AG08395 (cell line): Measurements from ENCODE around the gene SNRPA.
"Not testable (repeated sequence)": the region's sequence is repeated elsewhere in the genome, so short reads cannot be mapped to it uniquely, and the experiment has no call there.

Source experiments
- DNase-seq: peaks from one replicate; pipeline ENCODE4 v3.0.0; 2012; ENCODE audit warnings: mixed read lengths, low spot score

The SNRPA gene

DNA sequence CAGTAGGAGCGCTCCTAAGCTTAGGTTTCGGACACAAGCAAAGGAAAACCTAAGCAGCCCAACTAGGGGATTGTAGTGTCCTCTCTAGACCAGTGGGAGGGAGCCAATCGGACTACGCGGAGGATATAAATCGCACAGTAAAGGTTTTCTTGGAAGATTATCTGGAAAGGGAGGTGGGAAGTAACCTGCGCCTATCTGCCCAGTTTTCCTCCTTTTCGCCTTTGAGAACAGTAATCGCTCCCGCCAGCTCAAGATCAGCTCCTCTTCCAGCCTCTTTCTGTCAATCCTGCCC, 26.6 kb downstream of the SNRPA start:
- DNase-seq = no peak

DNA sequence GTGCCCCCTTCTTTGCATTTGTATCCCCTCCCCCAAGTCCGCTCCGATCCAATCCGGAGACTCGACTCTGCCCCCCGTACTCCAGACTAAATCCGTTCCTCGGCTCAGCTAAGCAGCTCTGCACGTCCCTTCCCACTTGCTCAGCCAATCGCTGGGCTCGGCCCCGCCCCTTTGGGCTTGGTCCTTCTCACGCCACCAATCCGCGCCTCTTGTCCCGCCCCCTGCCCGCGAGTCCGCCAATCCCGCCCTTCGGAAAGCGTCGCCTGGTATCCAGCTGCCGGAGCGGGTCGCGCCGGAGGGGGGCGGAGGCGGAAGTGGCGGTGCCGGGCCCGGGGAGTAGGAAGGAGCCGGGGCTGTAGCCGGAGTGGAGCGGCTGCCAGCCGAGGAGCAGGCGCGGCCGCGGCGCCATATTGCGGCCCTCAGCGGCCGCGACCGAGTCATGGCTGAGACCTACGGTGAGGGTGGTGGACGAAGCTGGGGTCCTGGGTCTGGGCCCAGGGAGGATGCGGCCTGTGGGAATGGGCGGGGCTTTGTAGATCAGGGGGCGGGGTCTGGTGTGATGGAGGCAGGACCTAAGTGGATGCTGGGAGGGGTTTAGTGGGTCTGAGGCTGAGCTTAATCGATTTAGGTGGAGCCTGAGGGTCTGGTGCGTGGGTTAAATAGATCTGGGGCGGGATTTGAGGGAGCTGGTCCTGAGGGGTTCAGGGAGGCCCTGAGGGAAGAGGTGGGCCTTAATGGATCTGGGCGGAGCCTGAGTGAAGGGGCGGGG, 27.1 kb downstream of the SNRPA start, which contains the start of gene RAB4B:
Gene RAB4B (plus strand): TSS at position 311 of the 769 bp plus-strand sequence. CDS start 129 bp downstream, at position 440.
- peak; percentile 99 for DNase-seq

DNA sequence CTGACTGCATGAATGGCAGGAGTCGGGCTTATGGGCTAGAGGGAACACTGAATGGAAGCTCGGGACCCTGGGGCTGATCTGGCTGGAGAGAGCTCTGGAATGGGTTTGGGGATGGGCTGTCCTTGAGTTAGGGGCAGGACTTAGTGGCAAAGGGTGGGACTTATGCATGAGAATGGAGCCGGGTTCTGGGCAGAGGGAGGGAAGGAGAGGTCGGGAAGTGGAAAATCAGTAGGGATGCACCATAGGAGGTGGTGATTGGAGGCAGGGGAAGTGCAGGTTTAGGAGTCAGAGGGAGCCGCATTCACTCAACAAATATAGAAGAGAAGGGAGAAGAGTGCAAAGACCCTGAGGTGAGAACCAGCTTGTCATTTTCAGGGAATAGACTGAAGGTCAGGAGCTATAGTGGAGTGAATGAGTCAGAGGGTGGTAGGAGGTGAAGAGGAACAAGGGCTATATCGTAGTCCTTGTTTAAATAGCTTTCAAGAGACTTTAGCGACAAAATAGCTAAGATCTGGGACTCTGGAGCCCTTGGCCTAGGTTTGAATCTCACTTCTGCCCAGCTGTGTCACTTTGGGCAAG, 27.8 kb downstream of the SNRPA start:
- DNase-seq = no peak

DNA sequence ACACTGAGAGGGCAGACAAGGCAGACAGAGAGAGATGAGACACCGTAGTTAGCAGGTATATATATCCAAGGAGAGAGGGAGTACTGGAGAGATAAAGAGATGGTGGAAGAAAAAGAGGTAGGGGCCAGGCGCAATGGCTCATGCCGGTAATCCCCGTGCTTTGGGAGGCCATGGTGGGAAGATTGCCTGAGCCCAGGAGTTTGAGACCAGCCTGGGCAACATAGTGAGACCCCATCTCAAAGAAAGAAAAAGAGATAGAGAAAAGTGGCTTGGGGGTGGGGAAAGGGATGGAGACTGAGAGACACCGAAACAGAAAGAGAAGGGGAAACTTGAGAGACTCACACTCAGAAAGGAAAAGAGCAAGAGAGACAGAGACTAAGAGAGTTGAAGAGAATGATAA, 29.6 kb downstream of the SNRPA start:
- DNase-seq = no peak

DNA sequence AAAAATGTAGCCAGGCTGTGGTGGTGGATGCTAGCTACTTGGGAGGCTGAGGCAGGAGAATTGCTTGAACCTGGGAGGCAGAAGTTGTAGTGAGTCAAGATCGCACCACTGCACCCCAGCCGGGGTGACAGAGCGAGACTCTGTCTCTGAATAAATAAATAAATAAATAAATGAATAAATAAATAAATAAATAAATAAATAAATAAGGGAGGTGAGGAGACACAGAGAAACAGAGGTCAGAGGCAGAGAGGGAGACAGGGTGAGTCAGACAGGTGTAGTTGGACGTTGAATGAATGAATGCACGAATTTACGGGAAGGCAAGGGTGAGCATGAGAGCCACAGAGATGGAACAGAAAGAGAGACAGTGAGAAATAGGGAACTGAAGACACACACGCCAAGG, 30.1 kb downstream of the SNRPA start:
- DNase-seq = no peak

DNA sequence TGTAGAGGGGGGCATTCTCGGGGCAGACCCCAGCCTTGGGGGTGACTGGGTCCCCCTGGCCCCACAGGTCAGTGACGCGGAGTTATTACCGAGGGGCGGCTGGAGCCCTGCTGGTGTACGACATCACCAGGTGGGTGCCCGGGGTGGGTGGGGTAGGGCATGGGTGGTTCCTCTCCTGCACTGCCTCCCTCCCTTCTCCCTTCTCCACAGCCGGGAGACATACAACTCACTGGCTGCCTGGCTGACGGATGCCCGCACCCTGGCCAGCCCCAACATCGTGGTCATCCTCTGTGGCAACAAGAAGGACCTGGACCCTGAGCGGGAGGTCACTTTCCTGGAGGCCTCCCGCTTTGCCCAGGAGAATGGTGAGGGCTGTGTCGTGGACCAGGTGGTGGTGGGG, 32.7 kb downstream of the SNRPA start:
- DNase-seq = no peak

DNA sequence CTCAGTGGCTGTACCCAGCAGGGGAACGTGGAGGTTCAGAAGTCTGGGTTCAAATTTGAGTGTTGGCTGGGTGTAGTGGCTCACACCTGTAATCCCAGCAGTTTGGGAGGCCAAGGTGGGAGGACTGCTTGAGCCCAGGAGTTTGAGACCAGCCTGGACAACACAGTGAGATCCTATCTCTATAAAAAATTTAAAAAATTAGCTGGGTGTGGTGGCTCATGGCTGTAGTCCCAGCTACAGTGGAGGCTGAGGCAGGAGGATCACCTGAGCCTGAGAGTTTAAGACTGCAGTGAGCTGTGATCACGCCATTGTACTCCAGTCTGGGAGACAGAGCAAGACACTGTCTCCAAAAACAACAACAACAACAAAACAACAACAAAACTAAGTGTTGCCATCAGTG, 33.1 kb downstream of the SNRPA start:
- DNase-seq = not testable (repeated sequence)

DNA sequence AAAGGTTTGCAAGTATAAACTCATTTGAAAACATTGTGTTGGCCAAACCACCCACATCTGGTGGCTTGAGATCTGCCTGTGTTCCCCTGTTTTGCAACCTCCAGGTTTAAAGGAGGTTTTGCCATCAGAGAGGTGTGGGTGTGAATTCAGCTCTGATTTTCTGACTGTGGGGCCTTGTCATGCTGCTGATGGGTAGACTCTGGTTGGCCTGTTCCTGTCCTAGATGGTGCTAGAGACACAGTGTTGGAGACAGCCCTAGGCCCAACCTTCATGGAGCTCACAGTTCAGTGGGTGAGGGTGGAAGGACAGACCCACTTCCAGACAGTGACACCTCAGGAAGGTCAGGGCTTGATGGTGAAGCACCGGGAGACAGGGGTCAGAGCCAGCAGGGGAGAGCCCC, 34.5 kb downstream of the SNRPA start:
- DNase-seq = no peak

DNA sequence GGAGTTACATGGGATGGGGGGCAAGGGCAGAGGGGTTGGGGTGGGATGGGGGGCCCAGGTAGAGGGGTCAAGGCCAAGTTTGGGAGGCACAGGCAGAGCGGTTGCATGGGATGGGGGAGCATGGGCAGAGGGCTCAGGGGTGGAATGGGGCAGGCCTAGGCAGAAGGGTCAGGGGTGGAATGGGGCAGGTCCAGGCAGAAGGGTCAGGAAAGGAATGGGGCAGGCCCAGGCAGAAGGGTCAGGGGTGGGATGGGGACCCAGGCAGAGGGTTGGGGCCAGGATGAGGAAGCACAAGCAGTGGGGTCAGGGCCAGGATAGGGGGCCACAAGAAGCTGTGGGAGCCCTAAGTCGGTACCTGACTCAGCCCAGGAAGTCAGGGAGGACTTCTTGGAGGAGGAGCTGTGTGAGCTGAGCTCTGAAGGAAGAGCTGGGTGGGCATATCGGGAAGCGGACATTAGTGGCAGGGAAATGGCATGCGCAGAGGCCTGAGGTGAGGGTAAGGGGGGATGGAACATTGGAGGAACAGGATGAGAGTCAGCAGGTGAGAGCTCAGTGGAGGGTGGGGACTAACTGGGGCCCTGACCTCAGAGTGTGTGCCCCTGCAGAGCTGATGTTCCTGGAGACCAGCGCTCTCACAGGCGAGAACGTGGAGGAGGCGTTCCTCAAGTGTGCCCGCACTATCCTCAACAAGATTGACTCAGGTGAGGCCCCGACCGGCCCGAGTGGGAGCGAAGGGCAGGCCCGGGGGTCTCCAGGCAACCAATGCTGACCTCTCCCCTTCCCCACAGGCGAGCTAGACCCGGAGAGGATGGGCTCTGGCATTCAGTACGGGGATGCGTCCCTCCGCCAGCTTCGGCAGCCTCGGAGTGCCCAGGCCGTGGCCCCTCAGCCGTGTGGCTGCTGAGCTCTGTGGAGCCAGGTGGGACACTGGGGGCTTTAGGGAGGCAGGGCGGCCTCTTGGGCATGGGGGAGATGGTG, 35.3 kb downstream of the SNRPA start:
- DNase-seq = no peak

DNA sequence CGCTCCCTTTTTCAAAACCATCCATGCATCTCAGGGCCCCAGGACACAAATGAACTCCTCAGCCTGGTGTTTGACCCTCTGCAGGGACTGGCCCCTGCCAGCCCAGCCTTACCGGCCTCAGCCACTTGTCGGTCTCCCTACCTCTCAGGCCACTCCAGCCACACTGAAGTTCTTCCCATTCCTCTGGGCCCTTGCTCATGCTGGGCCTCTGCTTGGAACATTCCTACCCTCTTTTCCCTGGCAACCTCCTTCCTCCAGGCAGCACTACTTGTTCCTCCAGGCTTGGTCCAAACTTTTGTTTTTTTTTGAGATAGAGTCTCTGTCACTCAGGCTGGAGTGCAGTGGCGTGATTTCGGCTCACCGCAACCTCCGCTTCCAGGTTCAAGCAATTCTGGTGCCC, 40.3 kb downstream of the SNRPA start:
- no peak for DNase-seq

DNA sequence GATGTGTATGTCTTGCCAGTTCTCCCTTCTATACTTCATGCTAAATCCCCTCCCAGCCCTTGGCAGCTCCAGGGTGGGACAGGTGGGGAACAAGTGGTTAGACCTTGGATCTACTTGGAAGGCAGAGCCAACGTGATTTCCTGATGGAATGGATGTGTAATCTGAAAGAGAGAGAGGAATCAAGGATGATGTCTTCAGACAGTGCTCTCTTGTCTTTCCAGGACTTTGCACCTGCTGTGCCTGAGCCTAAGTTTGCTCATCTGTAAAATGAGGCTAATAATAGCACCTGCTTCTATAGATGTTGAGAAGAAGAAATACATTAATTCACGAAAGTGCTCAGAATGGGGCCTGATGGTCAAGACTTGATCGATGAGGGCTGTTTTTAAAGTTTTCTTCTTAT, 41.0 kb downstream of the SNRPA start:
- no peak for DNase-seq

DNA sequence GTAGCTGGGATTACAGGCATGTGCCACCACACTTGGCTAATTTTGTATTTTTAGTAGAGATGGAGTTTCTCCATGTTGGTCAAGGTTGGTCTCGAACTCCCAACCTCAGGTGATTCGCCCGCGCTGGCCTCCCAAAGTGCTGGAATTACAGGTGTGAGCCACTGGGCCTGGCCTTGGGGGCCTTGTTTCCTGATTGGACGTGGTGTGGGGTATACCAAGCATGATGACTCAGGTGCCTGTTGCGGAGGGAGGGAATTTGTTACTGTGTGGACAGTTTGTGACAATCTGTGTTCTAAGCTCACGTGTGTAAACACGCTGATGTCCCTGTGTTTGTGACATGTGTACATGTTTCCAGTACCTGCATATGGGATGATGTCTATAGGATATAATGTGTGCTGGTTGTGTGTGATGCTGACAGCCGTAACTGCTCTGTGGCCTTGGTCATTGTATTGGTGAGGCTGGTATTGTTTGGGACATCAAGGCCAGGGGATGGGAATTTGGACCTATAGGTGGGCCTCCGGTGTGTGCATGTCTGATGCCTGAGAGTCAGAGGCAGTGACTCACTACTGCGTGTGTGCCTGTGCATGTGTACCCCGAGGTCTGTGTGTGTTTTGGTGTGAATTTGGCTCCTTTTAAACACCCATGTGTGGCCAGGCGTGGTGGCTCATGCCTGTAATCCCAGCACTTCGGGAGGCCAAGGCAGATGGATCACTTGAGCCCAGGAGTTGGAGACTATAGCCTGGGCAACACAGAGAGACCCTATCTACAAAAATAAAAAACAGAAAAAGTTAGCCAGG, 46.4 kb downstream of the SNRPA start:
- DNase-seq = no peak

DNA sequence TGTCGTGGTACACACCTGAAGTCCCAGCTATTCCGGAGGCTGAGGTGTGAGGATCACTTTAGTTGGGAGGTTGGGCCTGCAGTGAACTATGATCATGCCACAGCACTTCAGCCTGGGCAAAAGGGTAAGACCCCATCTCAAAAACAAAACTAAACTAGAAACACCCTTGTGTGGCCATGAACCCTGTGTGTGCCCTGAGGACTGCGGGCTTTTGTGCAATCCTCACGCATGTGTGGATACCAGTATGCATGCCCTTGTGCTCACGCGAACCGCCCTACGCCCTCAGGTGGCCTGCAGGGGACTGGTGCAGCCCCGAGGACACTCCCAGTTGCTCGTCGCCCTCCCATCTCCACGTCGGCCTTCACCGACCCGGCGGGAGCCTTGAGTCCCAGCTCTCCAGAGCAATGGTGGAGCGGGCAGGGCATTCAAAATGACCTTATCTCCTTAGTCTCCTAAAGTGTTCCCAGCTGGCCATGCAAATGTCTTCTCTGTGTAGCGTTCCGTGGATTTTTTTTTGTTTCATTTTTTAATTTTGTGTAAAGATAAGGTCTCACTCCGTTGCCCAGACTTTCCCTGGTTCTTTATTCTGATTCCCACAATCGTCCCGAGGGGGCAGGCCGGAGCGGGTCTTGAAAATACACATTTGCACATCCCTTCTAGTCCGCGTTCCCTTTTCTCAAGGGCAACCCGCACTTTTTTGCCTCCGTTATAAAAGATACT, 47.1 kb downstream of the SNRPA start:
- DNase-seq = peak; percentile 77

DNA sequence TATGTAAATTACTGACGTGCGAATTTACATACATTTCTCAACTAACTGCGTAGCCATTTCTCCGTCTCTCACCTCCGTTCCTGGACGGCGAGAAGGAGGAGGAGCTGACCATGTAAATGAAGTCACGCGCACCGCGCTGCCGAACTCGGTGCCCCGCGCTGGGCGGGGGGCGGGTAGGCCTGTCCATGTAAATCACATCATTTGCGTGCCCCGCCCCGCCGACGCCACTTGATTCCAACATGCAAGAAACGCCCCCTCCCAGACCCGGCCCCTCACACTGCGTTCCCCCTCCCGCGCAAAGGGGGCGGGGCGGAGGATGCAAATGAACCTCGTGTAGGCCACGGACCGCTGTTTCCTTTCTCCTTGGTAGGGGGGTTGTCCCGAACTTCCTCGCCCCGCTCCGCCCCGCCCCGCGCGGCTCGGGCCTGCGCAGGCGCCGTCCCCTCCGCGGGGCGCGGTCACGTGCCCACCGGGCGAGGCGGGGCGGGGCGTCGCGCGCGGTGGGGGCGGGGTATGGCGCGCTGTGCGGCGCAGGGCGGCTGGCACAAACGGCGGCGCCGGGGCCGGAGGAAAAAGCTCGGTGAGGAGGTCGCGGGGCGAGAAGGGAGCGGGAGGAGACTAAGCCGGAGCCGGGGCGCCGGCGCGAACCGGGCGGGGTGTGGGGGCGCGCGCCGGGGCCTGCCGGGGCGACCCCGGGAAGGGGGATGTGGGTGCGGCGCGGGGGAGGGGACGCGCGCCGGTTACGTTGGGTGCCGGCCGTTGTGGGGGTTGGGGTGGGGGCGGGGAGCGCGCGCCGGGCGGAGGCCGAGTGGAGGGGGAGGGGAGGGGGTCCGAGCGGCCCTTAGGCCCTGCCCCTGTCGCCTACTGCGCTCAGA, 47.9 kb downstream of the SNRPA start, which contains the start of gene EGLN2:
Gene EGLN2 (plus strand): TSS at position 509 of the 875 bp plus-strand sequence. CDS start 1,382 bp downstream, outside the sequence.
- DNase-seq = peak; percentile 98

DNA sequence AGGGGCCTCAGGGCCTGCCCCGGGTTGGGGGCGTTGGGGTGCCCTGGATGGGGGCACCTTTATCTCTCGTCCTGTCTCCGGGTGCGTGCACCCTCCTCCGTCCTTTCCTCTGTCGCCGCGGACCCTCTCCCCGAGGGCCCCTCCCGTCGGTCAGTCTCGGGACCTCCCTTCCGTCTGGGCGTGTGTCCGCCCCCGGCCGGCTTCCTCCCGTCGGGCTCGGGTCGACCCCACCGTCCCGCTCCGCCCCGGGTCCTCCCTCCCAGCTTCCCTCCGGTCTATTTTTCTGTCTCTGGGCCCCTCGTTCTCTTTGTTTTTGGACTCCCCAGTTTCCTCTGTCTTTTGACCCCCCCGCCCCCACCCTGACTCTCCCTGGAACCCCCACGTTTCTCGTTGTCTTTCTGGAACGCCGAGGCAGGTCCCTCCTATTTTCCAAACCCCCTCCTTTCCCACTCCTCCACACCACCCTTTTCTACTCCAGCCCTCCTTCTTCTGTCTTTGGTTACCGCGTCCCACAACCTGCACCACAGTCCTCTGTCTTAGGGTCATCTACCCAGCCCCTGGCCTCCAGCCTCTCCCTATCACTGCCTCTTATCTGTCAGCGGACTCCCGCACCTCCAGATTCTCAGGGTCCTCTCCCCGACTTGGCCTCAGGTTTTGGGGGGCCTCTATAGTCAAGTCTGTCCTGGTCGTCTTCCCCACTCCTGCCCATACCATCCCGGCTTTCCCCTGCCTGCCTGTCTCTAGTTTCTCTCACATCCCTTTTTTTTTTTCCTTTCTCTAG, 48.7 kb downstream of the SNRPA start:
- no peak for DNase-seq

DNA sequence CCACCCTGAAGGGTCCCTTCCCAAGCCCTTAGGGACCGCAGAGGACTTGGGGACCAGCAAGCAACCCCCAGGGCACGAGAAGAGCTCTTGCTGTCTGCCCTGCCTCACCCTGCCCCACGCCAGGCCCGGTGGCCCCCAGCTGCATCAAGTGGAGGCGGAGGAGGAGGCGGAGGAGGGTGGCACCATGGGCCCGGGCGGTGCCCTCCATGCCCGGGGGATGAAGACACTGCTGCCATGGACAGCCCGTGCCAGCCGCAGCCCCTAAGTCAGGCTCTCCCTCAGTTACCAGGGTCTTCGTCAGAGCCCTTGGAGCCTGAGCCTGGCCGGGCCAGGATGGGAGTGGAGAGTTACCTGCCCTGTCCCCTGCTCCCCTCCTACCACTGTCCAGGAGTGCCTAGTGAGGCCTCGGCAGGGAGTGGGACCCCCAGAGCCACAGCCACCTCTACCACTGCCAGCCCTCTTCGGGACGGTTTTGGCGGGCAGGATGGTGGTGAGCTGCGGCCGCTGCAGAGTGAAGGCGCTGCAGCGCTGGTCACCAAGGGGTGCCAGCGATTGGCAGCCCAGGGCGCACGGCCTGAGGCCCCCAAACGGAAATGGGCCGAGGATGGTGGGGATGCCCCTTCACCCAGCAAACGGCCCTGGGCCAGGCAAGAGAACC, 49.5 kb downstream of the SNRPA start:
- no peak for DNase-seq

DNA sequence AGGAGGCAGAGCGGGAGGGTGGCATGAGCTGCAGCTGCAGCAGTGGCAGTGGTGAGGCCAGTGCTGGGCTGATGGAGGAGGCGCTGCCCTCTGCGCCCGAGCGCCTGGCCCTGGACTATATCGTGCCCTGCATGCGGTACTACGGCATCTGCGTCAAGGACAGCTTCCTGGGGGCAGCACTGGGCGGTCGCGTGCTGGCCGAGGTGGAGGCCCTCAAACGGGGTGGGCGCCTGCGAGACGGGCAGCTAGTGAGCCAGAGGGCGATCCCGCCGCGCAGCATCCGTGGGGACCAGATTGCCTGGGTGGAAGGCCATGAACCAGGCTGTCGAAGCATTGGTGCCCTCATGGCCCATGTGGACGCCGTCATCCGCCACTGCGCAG, 50.0 kb downstream of the SNRPA start:
- DNase-seq = no peak

DNA sequence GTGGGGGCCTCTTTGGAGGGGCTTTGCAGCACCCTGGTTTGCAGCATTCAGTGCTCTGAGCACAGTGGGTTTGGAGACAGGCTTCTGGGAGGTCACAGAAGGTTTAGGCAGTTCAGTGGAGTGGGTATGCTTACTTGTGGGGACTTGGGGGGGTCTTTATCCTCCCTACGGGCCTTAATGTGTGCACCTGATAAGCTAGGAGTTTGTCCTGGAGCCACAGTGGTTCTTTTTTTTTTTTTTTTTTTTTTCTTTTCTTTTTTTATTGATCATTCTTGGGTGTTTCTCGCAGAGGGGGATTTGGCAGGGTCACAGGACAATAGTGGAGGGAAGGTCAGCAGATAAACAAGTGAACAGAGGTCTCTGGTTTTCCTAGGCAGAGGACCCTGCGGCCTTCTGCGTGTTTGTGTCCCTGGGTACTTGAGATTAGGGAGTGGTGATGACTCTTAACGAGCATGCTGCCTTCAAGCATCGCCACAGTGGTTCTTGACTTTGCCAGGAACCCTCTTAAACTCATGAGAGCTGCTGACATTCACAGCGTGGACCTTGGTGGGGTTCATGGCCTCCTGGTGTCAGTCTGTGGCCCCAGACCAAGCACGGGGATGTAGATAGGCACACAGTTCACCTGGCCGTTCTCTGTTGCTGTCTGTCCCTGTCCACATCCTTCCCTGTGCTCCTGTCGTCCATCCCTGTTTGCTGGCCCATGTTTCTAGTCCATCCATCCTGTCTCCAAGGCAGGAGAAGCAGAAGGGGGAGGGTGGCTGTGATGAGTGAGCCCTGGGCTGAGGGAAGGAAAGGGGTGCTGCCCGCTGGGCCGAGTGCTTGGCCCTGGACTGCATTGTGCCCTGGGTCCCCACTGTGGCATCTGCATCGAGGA, 50.7 kb downstream of the SNRPA start:
- DNase-seq = no peak
